Measurements from ENCODE around the gene PCDHGA4.

- TF ChIP-seq CTCF (IDR thresholded peaks at IDR 0.05; ENCODE audit: borderline replicate concordance, extremely low read depth, low read length, poor library complexity, severe bottlenecking) (no peak), EZH2 (IDR thresholded peaks at IDR 0.05; ENCODE audit: borderline replicate concordance, low read depth, low read length, severe bottlenecking) (no peak)
Measured at GRCh38 chr5:141343953-141344463, 10.8 kb upstream of the PCDHGA4 start.

Measured in DND-41 (cell line).